Measurements from ENCODE around the gene SGIP1. TPM values are rescaled to one million over a fixed set of nuclear protein-coding genes. Genes with fewer than 3 reads are reported as not detected.

The SGIP1 gene
- total and polyA plus RNA-seq, 2 of the 8 experiments (the other 6 are each of a cell fraction or from before 2014, with no cell fraction given), result 1.4 to 2.1 TPM

DNA sequence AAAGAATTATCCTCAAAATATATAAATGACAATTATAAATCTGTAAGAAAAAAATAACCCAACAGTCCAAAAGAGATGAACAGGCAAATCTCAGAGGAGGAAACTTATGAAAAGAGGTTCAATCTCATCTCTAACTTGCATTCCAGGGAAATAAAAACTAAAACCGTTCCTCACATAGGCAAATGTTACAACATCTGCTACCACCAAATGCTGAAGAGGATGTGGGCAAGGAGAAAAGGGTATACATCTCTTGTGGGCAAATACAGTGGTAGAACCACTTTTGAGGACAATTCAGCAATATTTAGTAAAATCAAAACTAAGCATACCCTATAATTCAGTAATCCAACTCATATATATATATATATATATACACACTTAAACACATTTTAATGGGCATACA is 33.7 kb upstream of the SGIP1 start:
- H3K23ac ChIP-seq (ENCODE audit: insufficient read length), result no peak overlapping the region
- no peak overlapping the region for H3K4me2 ChIP-seq (ENCODE audit: insufficient read depth in 1 of 2, low read depth in 2 of 2, low read length in 2 of 2)
- no peak overlapping the region for H2AK5ac ChIP-seq (ENCODE audit: low read depth, low read length)
- H3K27ac ChIP-seq (ENCODE audit: low read depth, low read length), result no peak overlapping the region
- no peaks in the 10 kb centered on the region for H3K36me3 ChIP-seq (ENCODE audit: control insufficient read depth in 2 of 4, insufficient read depth in 4 of 4, low read length in 3 of 4)
- H4K20me1 ChIP-seq (replicated peaks in 1 of 2; ENCODE audit: control insufficient read depth in 1 of 2, insufficient read depth in 2 of 2, low read length in 2 of 2), result peaks cover 0 to 2% of the 10 kb centered on the region in 2 experiments
- no peak overlapping the region for H3K4ac ChIP-seq (replicated peaks; ENCODE audit: insufficient read length, low read depth, low read length)
- no peaks in the 10 kb centered on the region for H3K79me2 ChIP-seq (ENCODE audit: control insufficient read depth in 1 of 2, insufficient read depth in 2 of 2, low read length in 2 of 2)
- no peak overlapping the region for H2BK120ac ChIP-seq (replicated peaks; ENCODE audit: low read depth, low read length)
- H3K56ac ChIP-seq (replicated peaks; ENCODE audit: insufficient read length, low read depth, low read length), result no peak overlapping the region
- no peak overlapping the region for H3K14ac ChIP-seq (ENCODE audit: insufficient read length)
- FAIRE-seq (no peak), DNase-seq (ENCODE audit: low read depth in 1 of 2, low spot score in 2 of 2) (no peak)
- H2BK15ac ChIP-seq (ENCODE audit: low read length), result no peak overlapping the region
- H4K91ac ChIP-seq (replicated peaks; ENCODE audit: insufficient read length, low read length), result no peak overlapping the region
- H4K8ac ChIP-seq (ENCODE audit: extremely low read depth, insufficient read depth, low read length), result no peak overlapping the region
- H3K9ac ChIP-seq (replicated peaks in 1 of 4; ENCODE audit: extremely low read depth in 1 of 4, low read depth in 3 of 4, low read length in 3 of 4), result no peak overlapping the region
- ChIA-PET CTCF (ENCODE audit: partially characterized antibody) (no interaction called here), POLR2A (ENCODE audit: partially characterized antibody) (no interaction called here)
- no peak overlapping the region for H4K5ac ChIP-seq (ENCODE audit: insufficient read length, low read depth, low read length)
- no peak overlapping the region for H2BK5ac ChIP-seq (ENCODE audit: low read depth, low read length)
- no peaks in the 10 kb centered on the region for H3K9me3 ChIP-seq (ENCODE audit: insufficient read depth in 2 of 2, low read depth in 1 of 2, low read length in 1 of 2)
- TF ChIP-seq, protein P1, sequence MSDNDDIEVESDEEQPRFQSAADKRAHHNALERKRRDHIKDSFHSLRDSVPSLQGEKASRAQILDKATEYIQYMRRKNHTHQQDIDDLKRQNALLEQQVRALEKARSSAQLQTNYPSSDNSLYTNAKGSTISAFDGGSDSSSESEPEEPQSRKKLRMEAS (IDR thresholded peaks at IDR 0.05), result no peak
- no peak for TF ChIP-seq NRF1 (IDR thresholded peaks at IDR 0.05; ENCODE audit: low read depth, low read length)
- no peak for TF ChIP-seq SIN3A (conservative IDR thresholded peaks at IDR 0.05 in 1 of 2, IDR thresholded peaks at IDR 0.05 in 1 of 2; ENCODE audit: low read depth in 1 of 2, low read length in 2 of 2)
- TF ChIP-seq TAF7 (optimal IDR thresholded peaks at IDR 0.05; ENCODE audit: borderline replicate concordance, low read depth, low read length), result no peak
- TF ChIP-seq CREB1 (IDR thresholded peaks at IDR 0.05), result no peak
- TF ChIP-seq JUN (IDR thresholded peaks at IDR 0.05; ENCODE audit: low read depth, low read length), result no peak
- TF ChIP-seq ZNF274 (IDR thresholded peaks at IDR 0.05; ENCODE audit: borderline replicate concordance, extremely low read depth, low read length), result no peak
- TF ChIP-seq CHD1 (IDR thresholded peaks at IDR 0.05; ENCODE audit: low read depth, low read length), result no peak
- TF ChIP-seq, protein P2, sequence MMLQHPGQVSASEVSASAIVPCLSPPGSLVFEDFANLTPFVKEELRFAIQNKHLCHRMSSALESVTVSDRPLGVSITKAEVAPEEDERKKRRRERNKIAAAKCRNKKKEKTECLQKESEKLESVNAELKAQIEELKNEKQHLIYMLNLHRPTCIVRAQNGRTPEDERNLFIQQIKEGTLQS (IDR thresholded peaks at IDR 0.05; ENCODE audit: insufficient read depth, low read depth, low read length), result no peak
- TF ChIP-seq TCF12 (IDR thresholded peaks at IDR 0.05; ENCODE audit: low read depth, low read length), result no peak
- TF ChIP-seq SAP30 (IDR thresholded peaks at IDR 0.05; ENCODE audit: insufficient read depth, insufficient replicate concordance, low read length), result no peak
- 93% methylated on average over 1 of the region's 1 CpG; no CpG with 5 or more reads in 1 of the 2 experiments for WGBS, 2 experiments (ENCODE audit: extremely low coverage in 1 of 2, insufficient coverage in 1 of 2, insufficient read length in 1 of 2, insufficient replicate concordance in 2 of 2, low coverage in 1 of 2, low lambda C conversion rate in 2 of 2, missing lambda C conversion rate in 1 of 2)
- no peak overlapping the region for H2BK20ac ChIP-seq (ENCODE audit: low read length)
- no peak overlapping the region for H2AFZ ChIP-seq (ENCODE audit: low read length)
- peaks cover 0 to 1% (median 0%) of the 10 kb centered on the region in 4 experiments; a peak in 1 of 7 replicates for H3K27me3 ChIP-seq (replicated peaks in 1 of 4; ENCODE audit: control insufficient read depth in 3 of 4, extremely low read depth in 1 of 4, insufficient read depth in 3 of 4, low read length in 3 of 4)
- no peak overlapping the region for H2BK12ac ChIP-seq (ENCODE audit: low read depth, low read length)
- no peaks in the 10 kb centered on the region for H3K79me1 ChIP-seq (ENCODE audit: low read depth, low read length)
- H3K23me2 ChIP-seq (ENCODE audit: low read depth, low read length), result no peaks in the 10 kb centered on the region
- H3K18ac ChIP-seq (ENCODE audit: extremely low read depth, low read length), result no peak overlapping the region
- no peaks in the 10 kb centered on the region for H3K4me1 ChIP-seq (replicated peaks in 1 of 4; ENCODE audit: control insufficient read depth in 3 of 4, insufficient read depth in 4 of 4, low read length in 3 of 4)
- H3K4me3 ChIP-seq (ENCODE audit: extremely low read depth in 1 of 4, insufficient read depth in 2 of 4, low read depth in 3 of 4, low read length in 4 of 4), result no peak overlapping the region
